ENCODE data around the gene CDC42BPG. TPM values are rescaled to one million over a fixed set of nuclear protein-coding genes. Genes with fewer than 3 reads are reported as not detected.
A peak's percentile ranks its signal among the peaks of the same experiment; 100 is the strongest.

The CDC42BPG gene
- total and polyA plus RNA-seq, 9 donors: 0.35 to 9.5 (median 3.2) TPM

DNA sequence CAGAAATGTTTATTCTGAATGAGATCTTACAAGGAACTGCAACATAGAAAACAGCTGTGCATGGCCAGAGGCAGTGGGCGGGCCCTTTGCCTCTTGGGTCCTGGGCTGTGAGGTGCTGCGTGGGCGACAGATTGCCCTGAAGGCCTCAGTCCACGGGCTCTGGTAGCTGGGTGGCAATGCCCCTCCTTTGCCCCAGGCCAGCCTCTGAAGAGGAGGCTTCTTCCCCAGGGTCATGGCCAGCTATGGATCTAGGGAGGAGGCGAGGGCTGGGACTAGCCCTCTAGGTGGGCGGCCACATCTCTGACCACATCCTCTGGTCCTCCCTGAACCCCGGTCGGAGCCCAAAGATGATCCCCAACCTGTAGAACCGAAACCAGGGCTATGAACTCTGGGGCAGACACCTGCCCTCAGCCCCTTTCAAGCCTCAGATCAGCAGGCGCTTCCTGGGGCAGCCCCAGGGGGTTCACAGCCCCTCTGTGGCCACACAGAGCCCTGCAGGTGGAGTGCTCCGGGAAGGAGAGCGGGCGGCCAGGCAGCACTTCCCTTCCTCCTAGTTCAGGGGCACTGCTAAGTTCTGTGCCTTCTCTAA lies 6.6 kb upstream of the CDC42BPG start:
- H3K9me3 ChIP-seq: no peaks in the 10 kb centered on the region
- no peak for DNase-seq
- intact Hi-C loops (cut with DNase I): no loop called here
- no peaks in the 10 kb centered on the region for H3K36me3 ChIP-seq
- H3K27ac ChIP-seq: peak overlapping the region in 1 of 2 donors; percentile 18
- TF ChIP-seq CTCF (IDR thresholded peaks at IDR 0.05): no peak
- TF ChIP-seq POLR2A (IDR thresholded peaks at IDR 0.05): no peak
- no peak for TF ChIP-seq EP300 (IDR thresholded peaks at IDR 0.05)
- peaks cover 14% of the 10 kb centered on the region for H3K4me1 ChIP-seq (ENCODE audit: insufficient read depth)
- H3K27me3 ChIP-seq: no peaks in the 10 kb centered on the region
- 48 to 65% (median 59%) methylated on average over 13 of the region's 13 CpGs for WGBS, 3 donors
- no peak overlapping the region for H3K4me3 ChIP-seq

DNA sequence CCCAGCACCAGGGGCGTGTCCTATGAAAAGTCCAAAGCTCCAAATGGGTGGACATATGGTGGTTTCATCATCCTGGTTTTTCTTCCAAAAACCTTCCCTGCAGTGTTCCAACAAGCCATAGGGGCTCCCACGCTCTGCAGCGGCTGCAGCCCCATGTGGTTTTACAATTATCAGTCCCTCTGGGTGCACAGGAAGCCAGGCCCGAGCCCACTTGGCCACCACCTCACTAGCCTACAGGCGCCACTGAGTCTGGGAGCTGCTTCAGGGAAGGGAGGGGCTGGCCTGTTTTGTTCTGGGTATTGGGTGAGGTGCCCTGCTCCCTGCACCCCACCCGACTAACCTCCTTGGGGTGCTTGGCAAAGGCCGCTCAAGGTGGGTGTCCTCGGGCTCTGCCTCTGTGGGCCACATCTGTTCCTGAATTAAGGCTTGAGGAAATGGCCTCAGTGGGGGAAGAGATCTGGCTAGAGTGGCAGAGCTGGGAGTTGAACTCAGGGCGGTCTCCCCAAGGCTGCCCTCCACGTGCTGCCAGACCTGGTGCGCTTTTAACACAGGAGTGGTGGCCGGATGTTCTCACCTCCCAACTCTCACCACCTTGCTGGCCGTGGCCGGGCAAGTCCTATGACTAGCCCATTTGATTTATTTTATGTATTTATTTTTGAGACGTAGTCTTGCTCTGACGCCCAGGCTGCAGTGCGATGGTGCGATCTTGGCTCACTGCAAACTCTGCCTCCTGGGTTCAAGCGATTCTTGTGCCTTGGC lies 5.3 kb upstream of the CDC42BPG start:
- Histone ChIP-seq H3K4me1 (ENCODE audit: insufficient read depth) (peaks cover 9% of the 10 kb centered on the region), H3K27me3 (no peaks in the 10 kb centered on the region), H3K36me3 (no peaks in the 10 kb centered on the region), H3K9me3 (no peaks in the 10 kb centered on the region), H3K27ac (no peak overlapping the region), H3K4me3 (no peak overlapping the region)
- TF ChIP-seq POLR2A (IDR thresholded peaks at IDR 0.05): no peak
- TF ChIP-seq EP300 (IDR thresholded peaks at IDR 0.05): no peak
- TF ChIP-seq CTCF (IDR thresholded peaks at IDR 0.05): no peak
- intact Hi-C loops (cut with DNase I): loop anchor here (5.0 to 10.0 kb wide), 5 partner anchors 38 to 268 kb away; partner anchors contain the start of genes ARL2 (in 3 of the 4), ZNHIT2 (in 2 of the 4) and TM7SF2 (in 1 of the 4)
- 67 to 73% (median 68%) methylated on average over 19 of the region's 19 CpGs for WGBS, 3 donors
- no peak for DNase-seq

DNA sequence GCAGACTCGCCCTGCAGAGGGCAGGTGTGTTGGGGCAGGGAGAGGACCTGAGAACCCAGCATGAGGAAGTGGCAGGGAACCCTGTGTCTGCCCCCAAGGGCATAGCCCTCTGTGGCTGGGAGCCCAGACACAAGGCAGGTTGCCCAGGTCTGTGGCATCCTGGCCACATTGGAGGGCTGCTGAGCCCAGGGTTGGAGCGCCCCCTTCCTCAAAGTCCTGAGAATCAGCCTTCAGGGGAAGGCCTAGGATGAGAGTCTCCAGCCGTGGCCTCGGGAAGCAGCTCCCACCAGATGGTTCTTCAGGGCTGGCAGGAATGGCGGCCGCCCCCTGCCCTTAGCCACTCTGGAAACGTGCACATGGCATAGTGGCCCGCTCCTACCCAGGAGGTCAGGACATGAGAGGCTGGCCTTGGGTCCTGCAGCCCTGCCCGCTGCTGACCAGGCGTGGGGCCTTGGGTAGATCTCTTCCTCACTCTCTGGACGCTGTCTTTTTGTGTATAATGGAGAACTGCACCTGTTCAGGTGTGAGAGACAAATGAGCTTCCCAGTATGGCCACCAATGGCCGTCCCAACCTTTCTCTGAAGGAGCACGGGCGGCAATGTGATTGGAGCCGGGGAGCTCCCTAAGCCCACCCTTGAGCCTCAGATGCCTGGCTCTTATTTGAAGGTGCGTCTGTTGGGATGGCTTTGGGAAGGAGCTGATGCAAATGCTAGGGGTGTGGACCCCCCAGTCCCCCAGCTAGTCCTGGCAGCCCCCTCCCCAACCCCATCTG lies 4.6 kb upstream of the CDC42BPG start:
- H3K36me3 ChIP-seq: no peaks in the 10 kb centered on the region
- no peaks in the 10 kb centered on the region for H3K9me3 ChIP-seq
- H3K4me3 ChIP-seq: no peak overlapping the region
- WGBS, 3 donors: 78 to 81% (median 80%) methylated on average over 12 to 16 of the region's 16 CpGs
- H3K27ac ChIP-seq: no peak overlapping the region
- no peaks in the 10 kb centered on the region for H3K27me3 ChIP-seq
- peaks cover 6% of the 10 kb centered on the region for H3K4me1 ChIP-seq (ENCODE audit: insufficient read depth)
- TF ChIP-seq CTCF (IDR thresholded peaks at IDR 0.05): no peak
- no peak for TF ChIP-seq POLR2A (IDR thresholded peaks at IDR 0.05)
- TF ChIP-seq EP300 (IDR thresholded peaks at IDR 0.05): no peak
- no peak for DNase-seq
- intact Hi-C loops (cut with DNase I): loop anchor here (5.0 to 10.0 kb wide), 5 partner anchors 38 to 268 kb away; partner anchors contain the start of genes ARL2 (in 3 of the 4), ZNHIT2 (in 2 of the 4) and TM7SF2 (in 1 of the 4)

DNA sequence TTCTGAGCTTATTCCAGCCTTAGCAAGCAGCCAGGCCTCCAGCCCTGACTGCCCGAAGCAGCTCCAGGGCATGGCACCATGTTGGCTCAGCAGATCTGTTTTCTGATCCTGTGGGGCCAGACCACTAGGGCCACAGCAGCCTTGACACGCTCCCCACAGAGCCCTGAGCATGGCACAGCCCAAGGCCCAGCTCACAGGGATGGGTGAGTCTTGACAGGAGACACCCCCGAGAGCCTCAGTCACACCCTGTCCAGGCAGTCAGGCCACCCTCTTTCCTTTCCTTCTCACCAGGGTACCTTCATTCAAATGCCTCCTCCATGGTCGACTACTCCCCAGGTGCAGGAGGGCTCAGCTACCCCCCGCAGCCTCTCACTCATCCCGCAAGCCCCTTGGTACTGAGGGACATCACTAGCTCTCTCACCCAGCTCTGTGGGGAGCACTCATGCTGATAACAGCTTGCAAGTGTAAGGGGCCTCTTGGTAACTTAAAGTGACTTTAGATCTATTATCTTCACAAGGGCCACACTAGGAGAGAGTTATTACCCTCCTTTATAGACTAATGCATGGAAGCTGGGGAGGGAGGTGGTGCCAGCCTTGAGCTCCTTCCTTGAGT lies 3.9 kb upstream of the CDC42BPG start:
- no peaks in the 10 kb centered on the region for H3K36me3 ChIP-seq
- H3K9me3 ChIP-seq: no peaks in the 10 kb centered on the region
- no peak overlapping the region for H3K4me3 ChIP-seq
- DNase-seq: no peak
- H3K4me1 ChIP-seq (ENCODE audit: insufficient read depth): peaks cover 7% of the 10 kb centered on the region
- TF ChIP-seq EP300 (IDR thresholded peaks at IDR 0.05): no peak
- TF ChIP-seq POLR2A (IDR thresholded peaks at IDR 0.05): no peak
- TF ChIP-seq CTCF (IDR thresholded peaks at IDR 0.05): no peak
- H3K27me3 ChIP-seq: no peaks in the 10 kb centered on the region
- intact Hi-C loops (cut with DNase I): loop anchor here (5.0 to 10.0 kb wide), 5 partner anchors 39 to 269 kb away; partner anchors contain the start of genes ARL2 (in 3 of the 4), ZNHIT2 (in 2 of the 4) and TM7SF2 (in 1 of the 4)
- no peak overlapping the region for H3K27ac ChIP-seq
- WGBS, 3 donors: 80 to 84% (median 82%) methylated on average over 6 of the region's 6 CpGs
